GM23248 (cell line): ENCODE results near the gene HOXA1.

Experiments used
- EZH2 ChIP-seq: fragments of 200-600 bp; sonication (generic); IDR thresholded peaks from 2 replicates; pipeline ENCODE4 v1.6.1; 2018; ENCODE audit warnings: antibody characterized with exemption, mild to moderate bottlenecking; ENCODE audit not compliant: insufficient read depth, poor library complexity, severe bottlenecking
- EZH2phosphoT487 ChIP-seq: fragments of 200-600 bp; sonication (generic); IDR thresholded peaks from 2 replicates; pipeline ENCODE4 v1.6.1; 2018; ENCODE audit warnings: antibody characterized with exemption, moderate library complexity, mild to moderate bottlenecking, low read depth; ENCODE audit not compliant: insufficient read depth

- TF ChIP-seq EZH2 (no peak), EZH2phosphoT487 (no peak)
Measured at GRCh38 chr7:27117887-27118491, 22.2 kb upstream of the HOXA1 start.
